GM10266 (cell line): Measurements from ENCODE around the gene COQ8B.

ENCODE experiments used
- DNase-seq: peaks from one replicate; pipeline ENCODE4 v3.0.0; 2012; ENCODE audit errors: extremely low spot score
- CTCF ChIP-seq: IDR thresholded peaks from 2 replicates; pipeline ENCODE4 v1.5.1; 2012; ENCODE audit warnings: mild to moderate bottlenecking, low read depth; ENCODE audit not compliant: control insufficient read depth, insufficient read depth; ENCODE audit errors: missing control alignments

The COQ8B gene

GRCh38 chr19:40705362-40705651 lies 11.4 kb downstream of the COQ8B start:
- no peak for DNase-seq
- TF ChIP-seq CTCF, result no peak

GRCh38 chr19:40704491-40705361 lies 12.0 kb downstream of the COQ8B start:
- no peak for TF ChIP-seq CTCF
- no peak for DNase-seq

- no peak for DNase-seq
- TF ChIP-seq CTCF, result no peak
Observed at GRCh38 chr19:40703029-40703755, 13.5 kb downstream of the COQ8B start.

GRCh38 chr19:40702337-40703012 lies 14.2 kb downstream of the COQ8B start:
- no peak for TF ChIP-seq CTCF
- DNase-seq, result no peak

GRCh38 chr19:40701758-40702157 lies 14.9 kb downstream of the COQ8B start:
- TF ChIP-seq CTCF, result no peak
- no peak for DNase-seq

GRCh38 chr19:40700083-40700482 lies 16.6 kb downstream of the COQ8B start:
- no peak for TF ChIP-seq CTCF
- no peak for DNase-seq
